ENCODE measurements around the gene SRSF12. TPM values are rescaled to one million over a fixed set of nuclear protein-coding genes. Genes with fewer than 3 reads are reported as not detected.

The SRSF12 gene
- 2.2 TPM for polyA plus RNA-seq (2013, experiment 1 of 2; ENCODE audit: insufficient read length)
- polyA plus RNA-seq (2013, experiment 2 of 2; ENCODE audit: insufficient read length): 2.2 TPM

DNA sequence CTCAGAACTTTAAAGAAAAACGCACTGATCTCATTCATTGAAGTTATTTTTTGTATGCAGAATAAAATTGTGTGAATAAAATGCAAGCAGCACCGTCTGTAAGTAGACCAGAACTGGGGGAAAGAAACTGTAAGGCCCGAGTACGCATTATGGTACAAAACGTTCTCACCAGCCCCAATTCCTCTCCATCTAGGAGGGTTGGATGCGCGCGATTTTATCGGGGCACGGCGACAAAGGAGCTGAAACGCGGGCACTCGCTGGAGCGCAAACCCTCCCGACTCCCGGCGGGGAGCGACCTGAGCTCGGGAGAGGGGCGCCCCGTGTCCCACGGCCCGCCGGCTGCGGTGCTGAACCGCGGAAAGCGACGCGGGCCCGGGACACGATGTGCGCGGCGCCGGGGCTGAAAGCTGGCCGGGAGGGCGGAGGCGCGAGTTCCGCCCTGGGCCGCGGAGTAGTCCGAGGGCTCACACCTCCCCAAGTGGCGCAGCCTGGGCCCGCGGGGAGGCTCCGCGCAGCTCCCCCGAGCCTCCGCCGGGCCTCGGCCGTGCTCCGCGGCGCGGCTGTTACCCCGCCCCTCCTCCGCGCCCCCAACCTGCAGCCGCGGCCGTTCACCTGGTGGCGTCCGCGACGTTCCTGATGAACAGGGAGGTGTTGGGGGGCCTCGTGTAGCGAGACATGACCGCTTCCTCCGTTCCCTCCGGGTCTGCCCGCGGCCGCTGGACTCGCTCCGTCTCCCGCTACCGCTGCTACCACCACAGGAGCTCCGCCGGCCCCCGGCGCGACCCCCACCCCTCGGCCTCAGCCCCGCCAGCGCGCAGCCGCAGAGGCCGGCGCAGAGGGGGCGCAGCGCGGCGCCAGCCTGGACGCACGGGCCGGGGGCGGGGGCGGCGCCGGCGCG is at the start of gene SRSF12:
SRSF12 (minus strand) TSS at position 861 of the 898 bp plus-strand sequence; CDS start at position 677, 184 bp downstream.
- peak; percentile 39 for DNase-seq

DNA sequence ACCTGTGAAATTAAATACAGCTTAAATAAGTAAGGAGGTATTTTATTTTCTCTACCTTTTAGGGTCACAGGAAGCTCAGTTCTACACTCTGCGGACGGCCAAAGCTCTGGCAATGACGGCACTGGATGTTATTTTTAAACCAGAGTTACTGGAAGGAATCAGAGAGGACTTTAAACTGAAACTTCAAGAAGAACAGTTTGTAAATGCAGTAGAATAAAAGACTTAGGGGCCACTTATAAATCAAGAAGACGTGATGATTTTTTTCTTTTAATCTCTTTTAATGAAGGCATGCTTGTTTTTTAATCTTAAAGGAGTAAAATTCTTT is 44.1 kb upstream of the SRSF12 start:
- DNase-seq: no peak

DNA sequence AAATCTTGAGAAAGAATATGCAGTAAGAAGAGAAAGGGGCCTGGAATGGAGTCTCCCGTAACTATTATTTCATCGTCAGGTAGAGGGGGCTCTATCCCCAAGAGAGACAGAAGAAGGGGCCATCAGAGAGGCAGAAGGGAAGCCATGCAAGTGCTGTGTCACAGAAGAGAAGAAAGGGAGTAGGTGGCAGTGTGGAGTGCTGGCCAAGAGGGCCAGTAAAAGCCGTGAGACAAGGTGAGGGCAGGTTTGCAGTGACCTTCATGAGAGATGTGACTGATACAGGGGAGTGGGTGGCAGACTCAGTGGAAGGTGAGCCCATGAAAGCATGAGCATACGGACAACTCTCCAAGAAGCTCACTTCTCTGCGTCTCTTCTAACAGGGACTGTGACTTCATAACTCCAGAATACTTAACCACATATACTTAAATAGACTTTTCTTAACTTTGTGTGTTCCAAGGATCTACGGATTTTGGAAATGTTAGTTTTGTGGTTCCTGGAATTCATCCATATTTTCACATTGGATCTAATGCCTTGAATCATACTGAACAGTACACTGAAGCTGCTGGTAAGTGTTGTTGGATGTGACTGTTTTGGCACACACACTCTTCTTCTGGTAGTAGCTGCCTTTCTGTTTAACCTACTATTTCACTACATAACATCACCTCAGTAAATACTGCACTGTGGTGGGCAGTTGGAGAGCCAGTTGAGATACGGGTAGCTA is 43.6 kb upstream of the SRSF12 start:
- peak; percentile 14 for DNase-seq

DNA sequence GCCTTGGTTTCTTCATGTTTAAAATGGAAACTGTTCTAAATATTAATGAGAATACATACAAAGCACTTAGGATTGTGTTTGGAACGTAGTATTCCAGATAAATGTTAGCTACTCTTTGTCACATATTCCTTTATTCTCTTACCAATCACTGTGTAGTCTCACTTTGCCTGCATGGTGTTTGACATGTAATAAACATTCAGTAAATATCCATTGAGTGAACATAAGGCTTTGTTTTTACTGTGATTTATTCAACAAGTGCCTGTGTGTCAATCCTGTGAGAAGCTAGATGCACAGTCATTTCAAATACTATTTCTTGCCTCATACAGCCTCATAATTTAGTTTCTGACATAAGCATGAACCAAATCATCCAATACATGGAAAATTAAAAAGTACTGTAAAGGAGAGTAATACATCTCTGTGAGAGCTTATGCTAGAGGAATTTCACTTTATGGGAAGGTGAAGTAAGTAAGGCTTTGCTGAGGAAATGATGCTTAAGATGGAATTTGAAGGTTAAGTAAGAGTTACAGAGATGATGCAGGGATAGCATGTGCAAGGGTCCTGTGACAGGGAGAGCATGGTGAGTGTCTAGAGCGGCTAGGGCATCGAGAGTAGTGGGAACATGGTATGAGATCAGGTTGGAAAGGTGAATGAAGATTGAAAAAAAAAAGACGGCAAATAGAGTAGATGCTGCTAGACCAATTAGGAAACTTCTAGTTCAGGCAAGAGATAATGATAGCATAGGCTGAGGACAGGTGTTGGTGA is 42.6 kb upstream of the SRSF12 start:
- no peak for DNase-seq

DNA sequence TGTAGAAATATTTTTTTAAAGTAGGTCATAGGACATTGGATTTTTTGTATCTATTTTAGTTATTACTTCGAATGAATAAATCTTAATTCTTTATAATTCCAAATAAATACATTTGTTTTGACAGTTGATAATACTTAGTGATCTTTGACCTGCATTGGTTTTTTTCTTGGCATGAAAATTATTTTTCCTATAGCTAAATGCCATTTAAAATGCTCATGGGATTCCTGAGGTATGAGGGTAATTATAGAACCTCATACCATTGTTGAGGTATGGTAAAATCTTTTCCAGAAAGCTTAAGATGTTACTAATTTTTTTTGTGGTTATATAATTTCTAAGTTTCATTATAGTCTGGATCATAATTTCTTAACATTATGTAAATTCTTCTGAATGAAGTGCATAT is 36.3 kb upstream of the SRSF12 start:
- peak; percentile 58 for DNase-seq

DNA sequence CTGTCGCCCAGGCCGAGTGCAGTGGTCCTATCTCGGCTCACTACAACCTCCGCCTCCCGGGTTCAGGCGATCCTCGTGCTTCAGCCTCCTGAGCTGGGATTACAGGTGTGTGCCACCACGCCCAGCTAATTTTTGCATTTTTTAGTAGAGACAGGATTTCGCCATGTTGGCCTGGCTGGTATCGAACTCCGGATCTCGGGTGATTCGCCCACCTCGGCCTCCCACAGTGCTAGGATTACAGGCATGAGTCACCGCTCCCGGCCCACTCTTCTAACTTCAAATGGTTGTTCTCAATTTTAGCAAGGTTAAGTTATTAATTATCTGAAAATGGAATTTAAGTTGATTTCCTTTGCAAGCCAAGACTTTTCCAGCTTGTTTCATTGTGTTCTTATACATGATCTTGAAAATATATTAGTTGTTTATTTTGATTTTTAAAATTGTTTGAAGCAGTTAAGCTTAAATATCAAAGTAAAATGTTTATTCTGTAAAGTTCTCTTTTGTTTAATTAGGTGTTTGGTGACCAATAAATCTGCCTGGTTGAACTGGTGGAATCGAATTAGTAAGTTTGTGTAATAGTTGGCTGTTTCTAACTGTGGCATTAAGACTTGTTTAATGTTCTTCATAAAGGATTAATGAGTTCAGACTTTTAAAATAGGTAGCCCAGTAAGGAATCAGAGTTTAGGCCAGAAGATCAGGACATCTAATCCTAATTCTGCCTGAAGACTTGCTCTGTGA is 30.3 kb upstream of the SRSF12 start:
- DNase-seq: peak; percentile 28

DNA sequence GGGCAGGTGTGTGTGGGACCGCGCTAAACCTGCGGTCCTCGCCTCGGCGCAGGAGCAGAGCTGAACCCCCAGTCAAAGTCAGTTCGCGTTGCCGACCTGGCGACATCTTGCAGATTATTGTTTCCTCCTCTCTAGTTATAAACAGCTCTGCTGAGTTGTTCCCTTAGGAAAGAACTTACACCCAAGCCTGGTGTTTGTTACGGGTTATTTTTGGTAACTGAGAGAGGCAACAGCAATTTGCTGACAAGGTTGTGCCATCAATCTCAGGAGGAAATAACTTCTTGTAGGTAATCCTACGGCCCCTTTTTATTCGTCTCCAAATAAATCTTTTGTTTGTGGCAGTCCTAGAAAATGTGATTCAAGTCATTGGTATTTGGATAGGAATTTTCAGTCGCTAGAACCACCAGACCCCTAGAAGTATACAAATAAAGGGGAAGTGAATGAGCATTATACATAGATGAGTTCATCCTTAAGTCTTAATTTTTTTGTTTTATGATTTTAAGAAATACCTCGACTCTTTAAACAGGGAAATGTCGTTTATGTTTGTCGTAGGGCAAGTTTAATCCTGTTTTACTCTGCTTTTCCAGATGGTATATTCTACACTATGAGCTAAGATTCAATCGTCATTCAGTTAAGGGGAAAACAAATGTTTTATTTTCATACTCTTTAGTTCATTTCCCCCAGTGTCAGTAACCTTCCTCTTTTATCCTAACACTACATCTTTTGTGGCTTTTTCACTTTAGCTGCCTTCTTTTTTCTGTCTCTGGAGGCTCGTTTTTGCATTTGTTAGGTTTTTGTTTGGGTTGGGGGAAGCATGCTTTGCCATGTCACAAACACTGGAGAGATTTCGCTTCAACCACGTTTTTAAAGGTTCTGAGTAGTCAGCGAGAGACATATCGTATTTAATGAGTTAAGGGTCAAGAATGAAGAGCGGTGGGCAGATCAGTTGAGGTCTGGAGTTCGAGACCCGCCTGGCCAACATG is 29.1 kb upstream of the SRSF12 start:
- DNase-seq: peak; percentile 67

DNA sequence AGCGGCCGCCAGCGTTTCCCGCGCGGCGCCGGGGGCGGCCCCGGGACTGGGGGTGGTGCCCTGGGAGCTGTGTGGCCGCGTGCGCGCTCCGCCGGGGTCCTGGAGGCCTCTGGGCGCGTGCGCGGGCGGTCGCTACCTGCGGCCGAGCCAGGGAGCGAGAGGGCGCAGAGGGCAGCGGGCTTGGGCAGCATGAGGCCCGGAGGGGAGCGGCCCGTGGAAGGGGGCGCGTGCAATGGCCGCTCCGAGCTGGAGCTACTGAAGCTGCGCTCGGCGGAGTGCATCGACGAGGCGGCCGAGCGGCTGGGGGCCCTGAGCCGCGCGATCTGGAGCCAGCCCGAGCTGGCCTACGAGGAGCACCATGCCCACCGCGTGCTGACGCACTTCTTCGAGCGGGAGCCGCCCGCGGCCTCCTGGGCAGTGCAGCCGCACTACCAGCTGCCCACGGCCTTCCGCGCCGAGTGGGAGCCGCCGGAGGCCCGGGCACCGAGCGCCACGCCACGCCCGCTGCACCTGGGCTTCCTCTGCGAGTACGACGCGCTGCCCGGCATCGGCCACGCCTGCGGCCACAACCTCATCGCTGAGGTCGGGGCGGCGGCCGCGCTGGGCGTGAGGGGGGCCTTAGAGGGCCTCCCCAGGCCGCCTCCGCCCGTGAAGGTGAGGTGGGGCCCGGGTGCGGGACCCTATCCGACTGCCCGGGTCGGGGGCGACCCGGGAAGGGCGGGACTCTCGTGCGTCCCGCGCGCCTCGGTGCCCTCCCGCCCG is 28.3 kb upstream of the SRSF12 start, which contains the start of gene PM20D2:
PM20D2 (plus strand) TSS at position 100 of the 762 bp plus-strand sequence; CDS start at position 190, 90 bp downstream.
- peak; percentile 31 for DNase-seq

DNA sequence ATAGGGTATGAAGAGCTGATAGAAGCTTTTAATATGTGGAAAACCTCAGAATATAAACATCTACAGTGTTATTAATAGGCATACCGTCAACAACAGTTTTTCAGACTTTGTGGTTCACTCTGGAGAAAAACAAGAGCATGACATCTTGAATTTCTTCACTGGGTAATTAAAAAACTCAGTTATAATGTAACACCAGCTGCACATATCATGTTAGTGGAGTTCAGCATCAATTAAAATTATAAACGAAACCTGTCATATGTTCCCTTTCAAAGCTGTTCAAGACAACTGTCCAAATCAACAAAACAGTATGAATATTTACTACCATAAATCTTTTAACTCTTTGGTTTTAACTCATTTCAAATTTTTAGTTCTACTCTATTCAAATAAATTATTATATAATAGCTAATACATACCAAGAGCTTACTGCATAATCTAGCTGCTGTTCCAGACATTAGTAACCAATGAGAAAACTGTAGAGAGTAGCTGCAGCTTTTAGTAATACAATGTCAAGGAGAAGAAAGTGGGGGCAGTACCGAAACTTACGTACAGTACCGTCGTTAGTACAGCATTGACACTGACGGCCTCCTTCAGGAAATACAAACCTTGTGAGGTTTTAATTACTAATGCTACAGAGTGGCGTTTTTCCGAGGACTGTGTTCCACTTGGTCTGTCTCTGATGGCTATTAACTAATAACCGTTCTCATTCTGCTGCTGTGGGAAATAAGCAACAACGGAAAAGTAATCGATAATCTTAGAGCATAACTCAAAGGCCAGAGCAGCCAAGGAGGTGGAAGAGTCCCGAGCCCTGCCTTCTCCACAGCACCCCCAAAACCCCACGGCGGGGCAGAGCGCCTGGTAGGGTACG is 27.5 kb upstream of the SRSF12 start:
- peak; percentile 21 for DNase-seq

DNA sequence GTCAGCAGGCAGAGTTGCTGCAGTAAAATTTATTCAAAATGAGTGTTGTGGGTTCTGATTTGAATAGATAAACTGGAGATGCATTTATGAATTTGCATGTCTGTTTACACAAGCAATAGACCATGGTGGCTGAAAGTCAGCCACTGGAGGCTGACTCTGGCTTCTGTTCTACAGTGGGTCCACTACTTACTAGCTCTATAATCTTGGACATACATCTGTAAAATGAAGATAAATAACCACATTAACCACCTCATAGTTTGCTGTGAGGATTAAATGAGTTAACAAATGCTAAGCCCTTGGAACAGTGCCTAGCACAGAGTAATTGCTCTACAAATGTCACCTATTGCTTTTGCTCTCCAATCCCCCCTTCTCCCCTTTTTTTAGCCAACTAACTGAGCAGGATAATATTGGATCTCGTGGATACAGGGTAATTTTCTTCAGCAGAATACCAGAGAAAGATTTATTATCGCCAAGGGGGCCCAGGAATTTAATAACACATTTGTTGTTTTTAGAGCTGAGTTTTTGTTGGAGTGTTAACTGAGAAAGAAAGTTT is 26.6 kb upstream of the SRSF12 start:
- DNase-seq: peak; percentile 37

DNA sequence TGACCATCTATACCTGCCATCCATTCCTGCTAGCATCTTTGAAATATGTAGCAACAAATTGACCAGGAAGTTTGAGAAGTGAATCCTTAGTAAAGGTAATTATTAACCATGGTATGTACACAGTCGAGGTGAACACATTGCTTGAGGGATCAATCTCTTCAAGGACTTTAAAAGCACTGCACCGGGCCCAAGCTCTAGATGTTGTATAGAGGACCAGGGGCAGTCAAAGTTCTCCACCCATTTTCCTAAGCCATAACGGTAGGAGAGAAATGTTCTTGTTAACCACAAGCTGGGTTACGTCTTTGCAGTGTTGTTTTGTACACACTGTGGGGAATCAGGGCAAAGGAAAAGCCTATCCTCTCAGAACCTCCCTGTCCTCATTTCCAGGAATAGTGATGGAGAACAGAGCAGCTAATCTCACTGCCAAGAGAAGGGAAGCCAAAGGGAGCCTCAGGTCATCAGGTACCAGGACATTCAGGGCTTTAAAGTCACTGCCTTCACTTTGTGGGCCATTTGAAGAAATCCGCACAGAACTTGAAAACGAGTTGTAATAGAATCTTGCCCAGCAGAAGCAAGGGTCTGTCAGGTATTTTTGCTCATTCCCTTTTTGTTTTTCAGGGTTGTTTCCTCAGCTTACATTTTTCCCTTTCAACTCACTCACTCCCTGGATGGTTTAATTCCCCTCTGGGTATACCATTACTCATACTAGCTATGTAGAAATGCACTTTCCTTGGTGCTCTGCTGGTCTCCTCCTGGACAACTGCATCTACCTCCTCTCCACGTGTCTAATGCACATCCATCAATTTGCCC is 22.7 kb upstream of the SRSF12 start:
- peak; percentile 34 for DNase-seq

DNA sequence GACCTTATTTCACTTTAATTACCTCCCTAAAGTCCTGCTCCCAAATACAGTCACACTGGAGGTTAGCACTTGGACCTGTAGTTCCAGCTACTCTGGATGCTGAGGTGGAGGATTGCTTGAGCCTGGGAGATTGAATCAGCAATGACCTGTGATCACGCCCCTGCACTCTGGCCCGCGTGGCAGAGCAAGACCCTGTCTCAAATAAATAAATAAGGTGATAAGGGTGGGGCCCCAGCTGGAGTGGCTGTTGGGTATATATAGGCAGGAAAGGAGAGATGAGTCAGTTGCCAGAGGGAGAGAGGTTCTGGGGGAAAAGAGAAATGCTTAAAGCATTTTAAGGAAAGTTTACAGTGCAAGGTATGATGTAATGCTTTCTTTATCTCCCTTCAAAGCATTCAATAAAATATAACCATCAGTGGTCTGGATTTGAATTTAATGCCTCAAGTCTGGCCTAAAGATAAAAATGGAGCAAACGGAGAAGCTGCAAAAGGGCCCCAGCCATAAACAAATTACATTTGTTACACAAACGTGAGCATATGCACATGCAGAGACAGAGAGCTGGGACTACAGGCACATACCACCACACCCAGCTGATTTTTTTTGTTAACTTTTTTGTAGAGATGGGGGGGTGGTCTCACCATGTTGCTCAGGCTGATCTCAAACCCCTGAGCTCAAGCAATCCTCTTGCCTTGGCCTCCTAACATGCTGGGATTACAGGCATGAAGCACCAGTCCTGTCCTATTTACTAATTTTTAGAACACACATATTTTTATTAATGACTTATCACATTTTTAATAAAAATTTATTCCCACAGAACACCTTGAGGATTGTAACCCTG is 21.9 kb upstream of the SRSF12 start:
- DNase-seq: peak; percentile 24

DNA sequence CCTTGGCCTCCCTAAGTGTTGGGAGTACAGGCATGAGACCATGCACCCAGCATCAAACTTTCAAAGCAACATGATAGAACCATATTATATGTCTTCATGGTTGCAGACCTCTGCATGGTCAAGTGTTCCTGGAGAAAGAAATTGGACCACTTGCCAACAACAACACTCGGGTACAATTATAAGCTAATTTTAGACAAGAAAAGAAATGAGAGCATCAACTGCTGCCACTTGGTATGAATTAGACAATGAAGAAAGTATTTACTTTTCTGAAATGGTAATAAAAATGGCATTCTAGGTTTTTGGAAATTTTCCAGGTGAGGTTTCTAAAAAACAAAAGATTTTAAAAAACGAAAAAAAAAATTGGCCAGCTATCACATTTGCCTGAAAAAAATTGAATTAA is 20.3 kb upstream of the SRSF12 start:
- no peak for DNase-seq

DNA sequence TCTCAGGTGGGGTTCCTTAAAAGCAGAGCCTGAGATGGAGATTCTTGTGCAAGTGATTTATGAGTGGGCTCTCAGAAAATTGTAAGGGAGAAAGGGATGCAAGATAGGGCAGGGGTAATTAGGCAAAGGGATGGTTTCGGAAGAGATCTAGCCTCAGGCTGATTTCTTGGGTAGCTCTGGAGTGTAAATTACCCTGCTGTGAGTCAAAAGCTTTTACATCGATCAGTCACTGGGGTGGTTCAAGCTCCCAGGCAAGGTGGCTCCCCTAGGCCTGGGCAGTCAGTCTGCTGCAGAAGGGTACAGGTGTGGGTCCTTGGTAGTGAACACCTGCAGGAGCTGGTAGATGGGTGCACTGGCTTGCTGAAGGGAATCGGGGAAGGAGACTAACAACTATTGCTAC is 16.9 kb upstream of the SRSF12 start:
- DNase-seq: no peak

DNA sequence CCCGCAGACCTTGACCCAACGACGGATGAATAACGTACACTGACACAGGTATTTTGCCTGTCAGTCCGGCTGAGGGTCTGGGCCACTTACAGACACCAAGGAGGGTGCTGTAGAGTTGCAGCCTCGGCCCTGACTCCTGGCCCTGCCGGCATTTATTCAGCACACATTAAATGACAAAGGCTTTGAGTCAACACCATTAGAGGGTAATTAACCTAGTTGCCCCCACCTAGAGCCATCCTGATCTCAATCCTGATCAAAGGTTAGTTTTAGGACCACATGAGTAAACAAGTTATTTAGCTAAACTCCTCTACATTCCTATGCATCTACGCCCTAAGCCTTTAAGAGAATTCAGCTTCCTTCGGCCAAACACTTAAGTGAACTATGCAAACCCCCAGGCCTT is 16.1 kb upstream of the SRSF12 start:
- no peak for DNase-seq

DNA sequence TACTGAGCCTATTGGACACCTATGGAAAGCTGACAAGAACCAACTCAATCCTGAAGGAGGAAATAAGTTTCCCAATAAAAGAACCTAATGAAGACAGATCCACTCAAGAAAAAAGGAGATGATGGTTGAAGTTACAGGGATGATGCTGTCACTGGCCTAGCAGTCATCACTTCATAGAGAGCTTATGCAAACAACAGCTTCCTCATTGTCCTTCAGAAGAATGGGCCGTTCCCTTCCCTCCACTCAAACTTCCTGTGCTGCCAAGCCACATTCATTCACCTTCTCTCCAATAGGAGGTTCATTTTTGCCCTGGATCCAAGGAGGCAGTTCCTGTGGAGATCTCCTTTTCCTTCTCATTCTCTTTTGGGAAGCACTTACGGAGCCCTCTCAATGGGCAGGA is 14.2 kb upstream of the SRSF12 start:
- DNase-seq: no peak

DNA sequence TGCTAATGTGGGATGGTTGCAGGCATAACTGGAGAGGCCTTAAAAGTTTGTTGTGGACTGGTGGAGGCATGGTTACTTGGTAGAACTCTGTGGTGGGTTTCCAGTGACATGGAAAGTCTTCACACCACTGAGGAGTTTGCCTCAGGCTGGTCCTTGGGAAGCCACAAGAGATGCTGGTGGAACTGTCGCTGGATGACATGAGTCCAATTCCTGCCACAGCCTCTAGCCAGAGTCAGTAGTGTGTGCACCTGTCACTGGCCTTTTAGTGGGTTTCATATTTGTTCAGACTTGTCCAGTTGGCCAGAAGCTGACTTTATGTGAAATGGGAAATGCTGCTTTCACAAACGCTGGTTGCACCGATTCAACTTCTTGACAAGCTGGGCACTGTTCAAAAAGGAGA is 13.7 kb upstream of the SRSF12 start:
- DNase-seq: no peak

Measured in fibroblast of skin of abdomen (primary cell).